GM12891 (cell line): Measurements from ENCODE around the gene MYO3A.

Experiments
- DNase-seq: peaks from one replicate; pipeline ENCODE4 v3.0.0; 2011; ENCODE audit warnings: low spot score; ENCODE audit not compliant: insufficient read length
- FAIRE-seq: peaks from 2 replicates; lab custom pipeline; 2011; peaks lifted over from hg19 to GRCh38; lab: Jason Lieb, UNC
- PAX5 ChIP-seq: IDR thresholded peaks from 2 replicates; pipeline ENCODE4 v1.6.1; 2011; ENCODE audit warnings: low read length, moderate library complexity, mild to moderate bottlenecking; ENCODE audit not compliant: insufficient read depth, severe bottlenecking
- POLR2A ChIP-seq: IDR thresholded peaks from 2 replicates; pipeline ENCODE4 v1.6.1; 2011; ENCODE audit warnings: low read depth, low read length, control low read depth
- POLR2AphosphoS5 ChIP-seq: IDR thresholded peaks from 2 replicates; pipeline ENCODE4 v1.6.1; 2011; ENCODE audit warnings: low read depth, low read length, control low read depth
- POU2F2 ChIP-seq: IDR thresholded peaks from 2 replicates; pipeline ENCODE4 v1.6.1; 2011; ENCODE audit warnings: low read depth, mild to moderate bottlenecking, control low read depth, low read length, moderate library complexity
- SPI1 ChIP-seq: IDR thresholded peaks from 2 replicates; pipeline ENCODE4 v1.6.1; 2011; ENCODE audit warnings: low read depth, low read length, control low read depth
- TAF1 ChIP-seq: IDR thresholded peaks from 2 replicates; pipeline ENCODE4 v1.6.1; 2011; ENCODE audit warnings: low read depth, low read length, control low read depth

Gene MYO3A

DNA sequence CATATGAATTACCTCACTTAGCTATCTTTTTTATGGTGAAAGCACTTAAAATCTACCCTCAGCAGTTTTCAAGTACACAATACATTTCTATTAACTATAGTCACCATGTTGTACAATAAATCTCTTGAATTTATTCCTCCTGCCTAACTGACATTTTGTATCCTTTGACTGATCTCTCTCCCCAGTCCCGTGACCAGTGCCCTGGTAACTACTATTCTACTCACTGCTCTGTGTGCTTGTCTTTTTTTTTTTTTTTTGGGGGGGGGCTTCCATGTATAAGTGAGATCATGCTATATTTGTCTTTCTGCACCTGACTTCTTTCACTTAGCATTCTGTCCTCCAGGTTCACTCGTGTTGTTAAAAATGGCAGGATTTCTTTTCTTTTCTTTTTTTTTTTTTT, 271.2 kb downstream of the MYO3A start:
- DNase-seq (no peak), FAIRE-seq (no peak)
- no peak for TF ChIP-seq TAF1
- no peak for TF ChIP-seq POLR2A
- no peak for TF ChIP-seq PAX5
- no peak for TF ChIP-seq SPI1
- no peak for TF ChIP-seq POU2F2
- no peak for TF ChIP-seq POLR2AphosphoS5

DNA sequence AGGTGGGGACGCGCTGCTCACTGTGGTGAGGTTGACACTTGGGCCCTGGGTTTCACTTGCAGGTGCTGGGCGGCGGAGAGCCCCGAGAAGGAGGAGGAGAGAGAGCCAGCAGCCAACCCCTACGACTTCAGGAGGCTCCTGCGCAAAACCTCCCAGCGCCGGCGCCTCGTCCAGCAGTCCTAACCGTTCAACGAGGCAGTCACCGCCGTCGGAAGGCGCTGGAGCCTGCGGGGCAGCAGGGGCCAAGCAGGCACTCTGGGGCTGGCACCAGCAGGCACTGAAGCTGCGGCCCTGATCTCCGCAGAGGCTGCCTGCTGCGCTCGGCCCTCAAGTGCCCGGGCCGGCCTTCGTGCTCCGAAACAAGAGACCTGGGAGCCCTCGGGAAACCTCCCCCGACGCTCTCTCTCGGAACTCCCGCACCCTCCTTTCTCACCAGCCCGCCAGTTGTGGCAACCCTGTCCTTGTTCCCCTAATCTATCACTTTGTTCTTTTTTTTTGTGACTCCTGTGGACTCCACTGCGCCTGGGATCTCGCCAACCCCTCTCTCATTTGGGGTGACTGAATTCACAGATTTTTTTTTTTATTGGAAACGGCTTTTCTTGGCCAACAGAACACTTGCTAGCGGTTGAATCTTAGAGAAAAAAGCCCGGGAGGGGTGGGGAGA, 277.9 kb downstream of the MYO3A start:
- TF ChIP-seq PAX5 = no peak
- TF ChIP-seq POU2F2 = no peak
- TF ChIP-seq TAF1 = no peak
- TF ChIP-seq POLR2AphosphoS5 = no peak
- no peak for TF ChIP-seq POLR2A
- TF ChIP-seq SPI1 = no peak
- FAIRE-seq (no peak), DNase-seq (no peak)

DNA sequence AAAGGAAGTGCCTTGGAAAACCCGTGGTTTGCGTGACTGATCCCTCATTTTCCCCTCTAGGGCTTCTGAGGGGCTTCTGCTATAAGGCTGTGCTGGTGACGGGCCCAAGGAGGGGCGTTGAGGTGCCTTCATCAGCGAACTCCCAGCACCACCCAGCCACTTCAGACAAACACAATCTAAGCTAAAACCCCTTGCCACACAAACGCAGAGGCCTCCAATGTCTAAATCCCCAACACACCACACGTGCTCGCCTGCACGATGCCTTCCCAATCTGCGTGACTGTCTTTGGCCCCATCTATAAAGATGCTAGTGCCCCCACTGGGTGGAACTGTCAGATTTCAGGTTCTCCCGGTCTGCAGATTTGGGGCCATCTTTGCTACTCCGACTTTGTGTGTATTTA, 278.5 kb downstream of the MYO3A start:
- DNase-seq (no peak), FAIRE-seq (no peak)
- TF ChIP-seq POLR2AphosphoS5 = no peak
- TF ChIP-seq TAF1 = no peak
- no peak for TF ChIP-seq SPI1
- TF ChIP-seq POLR2A = no peak
- no peak for TF ChIP-seq POU2F2
- no peak for TF ChIP-seq PAX5

DNA sequence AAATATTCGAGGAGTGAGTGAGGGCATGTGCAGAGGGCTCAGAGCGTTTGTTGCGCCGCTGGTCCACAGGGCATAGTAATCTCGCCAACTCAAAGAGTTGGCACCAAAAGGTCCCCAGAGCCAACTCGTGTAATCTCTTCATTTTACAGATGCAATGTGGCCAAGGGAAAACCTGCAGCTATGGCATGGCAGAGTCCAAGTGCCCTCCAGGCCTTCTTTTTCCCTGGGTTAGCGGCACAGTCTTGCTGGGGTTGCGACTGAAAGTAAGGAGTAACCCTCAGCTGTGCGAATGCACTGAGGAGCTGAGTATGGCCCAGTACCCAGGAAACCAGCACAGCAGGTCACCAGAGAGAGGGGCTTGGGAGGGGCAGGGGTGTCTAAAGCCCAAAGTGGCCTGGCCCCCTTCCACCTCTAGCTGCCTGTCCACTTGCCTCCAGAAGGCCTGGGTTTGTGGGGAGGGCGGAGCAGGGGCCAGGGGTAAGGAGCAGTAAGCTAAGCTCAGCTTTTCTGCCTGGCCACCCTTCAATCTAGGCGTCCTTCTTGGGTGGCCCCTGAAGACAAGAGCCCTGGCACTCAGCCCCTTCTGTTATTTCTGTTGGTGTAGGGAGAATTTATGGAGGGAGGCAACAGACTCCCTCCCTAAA, 279.2 kb downstream of the MYO3A start:
- DNase-seq (no peak), FAIRE-seq (no peak)

DNA sequence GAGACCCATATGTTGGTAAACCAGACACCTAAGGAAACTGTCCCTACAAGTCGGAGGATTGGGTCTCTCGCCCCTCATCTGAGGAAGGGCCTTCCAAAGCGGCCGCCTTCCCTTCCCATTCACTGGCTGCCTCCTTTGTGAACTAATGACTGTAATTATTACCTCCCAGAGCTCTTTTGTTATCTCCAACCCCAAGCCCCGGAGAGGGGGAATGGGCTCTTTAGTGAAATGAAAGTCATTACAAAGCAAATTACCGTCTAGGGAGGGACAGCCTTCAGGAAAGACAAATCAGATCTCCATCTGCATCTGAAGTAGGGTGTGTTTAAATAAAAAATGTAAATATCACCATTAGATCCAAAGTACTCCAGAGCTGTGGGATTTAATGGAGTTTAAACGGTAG, 280.0 kb downstream of the MYO3A start:
- DNase-seq = no peak
- FAIRE-seq = no peak
- TF ChIP-seq PAX5 = no peak
- no peak for TF ChIP-seq POLR2AphosphoS5
- TF ChIP-seq SPI1 = no peak
- TF ChIP-seq TAF1 = no peak
- no peak for TF ChIP-seq POU2F2
- TF ChIP-seq POLR2A = no peak

More for the DNA sequence above, 279.2 kb downstream of the MYO3A start:
- TF ChIP-seq POLR2AphosphoS5 = no peak
- no peak for TF ChIP-seq PAX5
- TF ChIP-seq SPI1 = no peak
- no peak for TF ChIP-seq POU2F2
- no peak for TF ChIP-seq POLR2A
- TF ChIP-seq TAF1 = no peak

DNA sequence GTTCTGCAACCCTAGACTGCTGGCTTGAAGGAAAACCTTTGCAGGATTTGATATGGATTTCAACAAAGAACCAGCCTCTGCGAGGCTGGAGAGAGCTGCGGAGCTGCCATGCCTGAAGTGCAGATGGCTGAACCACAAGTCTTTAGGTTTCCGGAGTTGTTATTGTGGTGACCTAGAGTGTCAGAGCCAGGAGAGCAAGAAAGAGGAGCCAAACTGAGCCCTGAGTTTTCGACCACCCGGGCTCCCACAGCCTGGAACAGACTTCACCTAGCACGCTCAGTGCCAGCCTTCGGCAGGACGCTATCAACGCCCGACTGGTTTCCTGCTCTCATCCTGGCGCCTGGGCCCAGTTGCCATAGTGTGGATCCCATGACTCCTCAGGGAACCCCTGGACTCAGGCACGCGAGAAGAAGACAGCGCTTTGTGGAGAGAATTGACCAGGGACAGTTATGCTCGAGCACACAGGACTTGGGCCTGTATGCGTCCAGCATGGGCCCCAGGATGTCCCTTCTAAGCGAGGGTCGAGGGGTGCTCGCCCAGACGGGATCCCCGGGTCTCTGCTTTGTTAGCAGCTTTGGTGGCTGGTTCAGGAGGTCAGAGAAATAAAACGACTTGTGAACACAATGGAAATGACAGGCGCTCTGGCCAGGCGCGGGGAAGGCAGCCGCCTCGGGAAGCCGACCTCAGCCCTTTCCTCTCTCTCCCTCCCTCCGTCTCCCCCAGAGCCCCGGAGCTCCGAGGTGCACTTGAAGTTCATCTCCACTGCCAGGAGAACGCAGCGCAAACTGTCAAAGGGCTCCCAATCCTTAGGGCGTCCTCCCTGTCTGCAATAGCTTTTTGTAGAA, 280.7 kb downstream of the MYO3A start:
- FAIRE-seq (no peak), DNase-seq (no peak)
- TF ChIP-seq POU2F2 (no peak), SPI1 (no peak), TAF1 (no peak), POLR2A (no peak), PAX5 (no peak), POLR2AphosphoS5 (no peak)

DNA sequence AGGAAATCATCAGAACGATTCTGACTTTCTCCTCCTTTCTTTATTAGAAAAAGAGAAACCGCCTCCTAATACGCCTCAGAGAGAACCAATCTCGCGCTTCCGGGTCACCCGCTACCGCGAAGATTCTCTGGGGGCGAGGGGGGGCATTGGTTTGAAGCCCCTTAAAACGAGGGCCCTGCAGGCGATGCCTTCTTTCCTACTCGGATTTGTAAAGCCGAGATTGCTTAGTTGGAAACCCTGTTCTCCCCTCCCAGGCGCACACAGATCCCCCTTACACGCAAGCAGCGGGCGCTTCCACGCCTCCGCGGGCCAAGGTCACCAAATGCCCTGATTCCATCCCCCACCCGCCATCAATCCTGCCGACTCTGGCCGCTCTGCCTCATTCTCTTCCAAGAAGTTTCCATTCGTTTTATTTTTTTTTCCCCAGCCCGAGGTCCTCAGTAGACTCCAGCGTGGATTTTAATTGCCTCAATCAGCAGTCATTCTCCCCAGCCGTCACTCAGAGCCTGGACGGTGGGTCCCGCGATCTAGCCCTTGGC, 281.4 kb downstream of the MYO3A start:
- DNase-seq = no peak
- TF ChIP-seq POLR2AphosphoS5 (no peak), POLR2A (no peak), SPI1 (no peak), PAX5 (no peak), TAF1 (no peak), POU2F2 (no peak)
- no peak for FAIRE-seq

DNA sequence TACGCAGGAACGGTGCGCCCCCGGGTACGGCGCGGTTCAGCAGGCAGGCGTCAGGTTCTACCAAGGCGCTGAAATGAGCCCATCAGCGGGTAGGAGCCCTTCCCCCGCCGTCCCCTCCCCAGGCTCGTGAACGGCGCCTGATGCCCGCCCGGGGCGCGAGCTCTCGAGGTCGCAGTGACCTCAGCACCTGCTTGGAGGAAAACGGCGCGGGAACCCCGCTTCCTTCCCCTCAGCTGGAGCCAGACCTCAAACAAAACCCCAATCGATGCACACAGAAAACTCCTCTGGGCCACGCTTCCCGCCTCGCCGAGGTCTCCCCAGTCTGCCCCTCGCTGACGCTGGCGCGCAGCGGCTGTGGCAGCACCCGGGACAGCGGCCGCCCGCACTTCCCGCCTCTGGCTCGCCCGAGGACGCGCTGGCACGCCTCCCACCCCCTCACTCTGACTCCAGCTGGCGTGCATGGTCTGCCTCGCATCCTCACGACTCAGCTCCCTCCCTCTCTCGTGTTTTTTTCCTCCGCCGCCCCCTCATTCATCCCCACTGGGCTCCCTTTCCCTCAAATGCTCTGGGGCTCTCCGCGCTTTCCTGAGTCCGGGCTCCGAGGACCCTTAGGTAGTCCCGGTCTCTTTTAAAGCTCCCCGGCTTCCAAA, 282.0 kb downstream of the MYO3A start:
- TF ChIP-seq TAF1 (no peak), POLR2AphosphoS5 (no peak)
- FAIRE-seq = peak; percentile 73

DNA sequence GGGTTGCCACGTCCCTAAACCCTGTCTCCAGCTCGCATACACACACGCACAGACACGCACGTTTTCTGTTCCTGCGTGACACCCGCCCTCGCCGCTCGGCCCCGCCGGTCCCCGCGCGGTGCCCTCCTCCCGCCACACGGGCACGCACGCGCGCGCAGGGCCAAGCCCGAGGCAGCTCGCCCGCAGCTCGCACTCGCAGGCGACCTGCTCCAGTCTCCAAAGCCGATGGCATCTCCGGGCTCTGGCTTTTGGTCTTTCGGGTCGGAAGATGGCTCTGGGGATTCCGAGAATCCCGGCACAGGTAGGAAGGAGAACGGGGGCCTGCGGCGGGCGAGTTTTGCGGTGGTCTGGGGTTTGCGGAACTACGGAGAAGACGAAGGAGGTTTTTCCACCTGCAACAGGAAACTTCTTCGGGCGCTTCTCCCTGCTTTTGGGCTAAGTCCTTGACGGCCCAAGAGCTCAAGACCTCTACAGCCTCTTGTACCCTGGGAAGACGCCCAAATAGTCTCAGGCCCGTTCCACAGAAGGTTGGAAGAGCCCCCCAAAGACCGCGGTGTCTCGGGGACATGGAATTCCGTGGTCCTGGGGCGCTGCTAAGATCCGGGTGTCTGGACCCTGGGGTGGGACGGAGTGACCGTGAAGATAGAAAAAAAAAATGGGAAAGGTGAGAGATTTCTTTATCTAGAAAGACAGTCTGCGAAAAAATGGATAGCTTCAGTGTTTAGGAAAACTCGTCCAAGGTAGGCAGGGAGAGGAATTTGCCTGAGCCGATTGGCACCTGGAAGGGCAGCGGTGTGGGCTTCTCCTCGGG, 282.8 kb downstream of the MYO3A start, which contains the start of gene GAD2:
Gene GAD2 (plus strand): TSS at position 190 of the 811 bp plus-strand sequence. CDS start 36 bp downstream, at position 226.
- TF ChIP-seq SPI1 (no peak), TAF1 (no peak), PAX5 (no peak), POLR2A (no peak), POU2F2 (no peak), POLR2AphosphoS5 (no peak)
- FAIRE-seq (no peak), DNase-seq (no peak)

More for the DNA sequence above, 282.0 kb downstream of the MYO3A start:
- DNase-seq = peak; percentile 53
